ENCODE results near the gene NKIRAS2. TPM values are rescaled to one million over a fixed set of nuclear protein-coding genes. Genes with fewer than 3 reads are reported as not detected.
"Not testable (repeated sequence)": the region's sequence is repeated elsewhere in the genome, so short reads cannot be mapped to it uniquely, and the experiment has no call there.

NKIRAS2 gene
- total RNA-seq, 1 donor, result 27.1 TPM

DNA sequence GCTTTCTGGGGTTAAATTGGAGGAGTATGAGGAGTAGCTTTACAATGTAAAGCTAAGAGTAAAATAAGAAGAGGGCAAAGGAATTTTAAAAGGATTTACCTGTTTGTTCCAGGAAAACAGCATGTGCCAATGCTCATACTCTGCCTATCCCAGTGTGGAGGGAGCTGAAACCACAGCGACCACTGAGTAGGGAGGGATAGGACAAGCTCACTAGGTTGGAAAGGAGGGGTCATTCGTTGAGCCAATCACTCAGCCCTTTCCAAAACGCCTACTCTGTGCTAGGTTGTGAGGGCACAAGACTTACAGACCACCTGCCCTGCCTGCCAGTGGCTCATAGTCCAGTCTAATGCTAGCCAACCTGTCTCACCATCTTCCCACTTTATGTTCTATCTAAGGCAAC is 1.6 kb upstream of the NKIRAS2 start:
- TF ChIP-seq, protein P1, sequence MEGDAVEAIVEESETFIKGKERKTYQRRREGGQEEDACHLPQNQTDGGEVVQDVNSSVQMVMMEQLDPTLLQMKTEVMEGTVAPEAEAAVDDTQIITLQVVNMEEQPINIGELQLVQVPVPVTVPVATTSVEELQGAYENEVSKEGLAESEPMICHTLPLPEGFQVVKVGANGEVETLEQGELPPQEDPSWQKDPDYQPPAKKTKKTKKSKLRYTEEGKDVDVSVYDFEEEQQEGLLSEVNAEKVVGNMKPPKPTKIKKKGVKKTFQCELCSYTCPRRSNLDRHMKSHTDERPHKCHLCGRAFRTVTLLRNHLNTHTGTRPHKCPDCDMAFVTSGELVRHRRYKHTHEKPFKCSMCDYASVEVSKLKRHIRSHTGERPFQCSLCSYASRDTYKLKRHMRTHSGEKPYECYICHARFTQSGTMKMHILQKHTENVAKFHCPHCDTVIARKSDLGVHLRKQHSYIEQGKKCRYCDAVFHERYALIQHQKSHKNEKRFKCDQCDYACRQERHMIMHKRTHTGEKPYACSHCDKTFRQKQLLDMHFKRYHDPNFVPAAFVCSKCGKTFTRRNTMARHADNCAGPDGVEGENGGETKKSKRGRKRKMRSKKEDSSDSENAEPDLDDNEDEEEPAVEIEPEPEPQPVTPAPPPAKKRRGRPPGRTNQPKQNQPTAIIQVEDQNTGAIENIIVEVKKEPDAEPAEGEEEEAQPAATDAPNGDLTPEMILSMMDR (IDR thresholded peaks at IDR 0.05; ENCODE audit: insufficient read depth, low read length), result no peak
- H3K4me3 ChIP-seq (ENCODE audit: low read depth, low read length), result peak overlapping the region; percentile 98
- DNase-seq (ENCODE audit: low read depth), result no peak

DNA sequence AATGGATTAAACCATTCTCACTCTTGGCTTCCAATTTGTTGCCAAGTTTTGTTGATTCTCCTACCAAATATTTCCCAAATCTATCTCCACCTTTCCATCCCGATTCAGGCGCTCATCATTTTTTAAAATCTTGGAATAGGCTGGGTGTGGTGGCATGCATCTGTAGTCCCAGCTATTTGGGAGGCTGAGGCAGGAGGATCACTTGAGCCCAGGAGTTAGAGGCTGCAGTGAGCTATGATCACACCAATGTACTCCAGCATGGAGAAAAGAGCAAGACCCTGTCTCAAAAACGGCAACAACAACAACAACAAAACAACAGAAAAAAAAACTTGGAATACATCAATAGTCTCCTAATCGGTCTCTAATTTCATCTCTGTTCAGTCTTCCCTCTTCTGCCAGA is 902 bp upstream of the NKIRAS2 start:
- no peak overlapping the region for H3K4me3 ChIP-seq (ENCODE audit: low read depth, low read length)
- TF ChIP-seq, protein P1 (IDR thresholded peaks at IDR 0.05; ENCODE audit: insufficient read depth, low read length), result no peak
- DNase-seq (ENCODE audit: low read depth), result no peak

DNA sequence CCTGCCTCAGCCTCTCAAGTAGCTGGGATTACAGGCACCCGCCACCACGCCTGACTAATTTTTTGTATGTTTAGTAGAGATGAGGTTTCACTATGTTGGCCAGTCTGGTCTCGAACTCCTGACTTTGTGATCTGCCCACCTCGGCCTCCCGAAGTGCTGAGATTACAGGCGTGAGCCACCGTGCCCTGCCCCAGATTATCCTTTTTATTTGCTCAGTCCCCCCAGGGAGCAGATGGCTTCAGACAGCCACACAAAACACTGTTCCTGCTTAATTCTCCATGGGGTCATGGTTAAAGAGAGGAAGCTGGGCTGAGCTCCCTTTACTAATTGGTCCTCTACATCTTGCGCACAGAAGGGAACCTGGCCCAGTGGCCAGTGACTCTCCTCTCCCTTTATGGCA is 955 bp downstream of the NKIRAS2 start:
- DNase-seq (ENCODE audit: low read depth), result not testable (repeated sequence)
- peak overlapping the region; percentile 88 for H3K4me3 ChIP-seq (ENCODE audit: low read depth, low read length)

DNA sequence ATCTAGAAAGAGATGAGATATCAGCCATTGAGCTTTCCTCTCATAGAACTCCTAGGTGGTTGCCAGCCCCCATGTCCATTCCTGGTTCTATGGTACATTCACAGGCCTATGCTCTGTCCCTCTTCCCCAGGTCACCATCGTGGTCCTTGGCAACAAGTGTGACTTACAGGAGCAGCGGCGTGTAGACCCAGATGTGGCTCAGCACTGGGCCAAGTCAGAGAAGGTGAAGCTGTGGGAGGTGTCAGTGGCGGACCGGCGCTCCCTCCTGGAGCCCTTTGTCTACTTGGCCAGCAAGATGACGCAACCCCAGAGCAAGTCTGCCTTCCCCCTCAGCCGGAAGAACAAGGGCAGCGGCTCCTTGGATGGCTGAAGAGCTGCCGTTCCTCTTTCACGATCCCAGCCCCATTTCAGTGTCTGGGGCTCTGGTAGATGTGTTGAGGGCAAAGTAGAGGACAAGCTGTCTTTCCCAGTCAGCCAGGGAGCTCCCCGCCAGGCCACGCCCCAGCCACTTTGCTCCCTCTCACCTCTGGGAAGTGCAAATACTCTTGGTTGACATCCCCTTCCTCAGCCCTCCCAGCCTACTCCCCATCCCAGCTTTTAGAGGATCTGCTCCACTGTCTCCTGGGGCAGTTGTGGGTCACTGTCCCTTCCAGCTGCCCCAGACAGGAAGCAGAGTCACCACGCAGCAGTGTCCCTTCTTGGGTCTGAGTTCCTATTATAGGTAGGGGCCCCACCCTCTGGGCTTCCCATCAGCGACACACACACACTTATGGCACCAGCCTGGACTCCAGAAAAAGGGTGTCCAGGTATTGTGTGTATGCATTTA is 3.8 kb downstream of the NKIRAS2 start:
- no peak overlapping the region for H3K4me3 ChIP-seq (ENCODE audit: low read depth, low read length)
- DNase-seq (ENCODE audit: low read depth), result no peak
- TF ChIP-seq, protein P1 (IDR thresholded peaks at IDR 0.05; ENCODE audit: insufficient read depth, low read length), result no peak

DNA sequence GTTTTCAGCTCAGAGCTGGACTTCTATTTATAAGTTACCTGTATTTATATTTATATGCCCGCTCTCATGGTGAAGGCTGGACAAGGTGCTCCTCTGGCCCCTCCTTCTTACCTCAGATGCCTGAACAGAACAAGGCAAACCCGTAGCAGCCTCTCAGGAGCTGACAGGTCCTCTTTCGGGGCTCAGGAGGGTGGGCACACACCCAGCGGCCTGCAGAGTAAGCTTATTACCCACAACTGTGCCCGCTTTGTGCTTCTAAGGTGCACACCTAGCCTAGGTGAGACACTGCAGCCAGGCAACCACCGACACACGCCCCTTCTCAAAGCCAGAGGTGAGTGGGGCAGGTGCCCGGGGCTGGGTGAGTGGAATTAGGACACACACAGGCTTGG is 5.3 kb downstream of the NKIRAS2 start:
- no peak overlapping the region for H3K4me3 ChIP-seq (ENCODE audit: low read depth, low read length)
- DNase-seq (ENCODE audit: low read depth), result no peak
- TF ChIP-seq, protein P1 (IDR thresholded peaks at IDR 0.05; ENCODE audit: insufficient read depth, low read length), result no peak

DNA sequence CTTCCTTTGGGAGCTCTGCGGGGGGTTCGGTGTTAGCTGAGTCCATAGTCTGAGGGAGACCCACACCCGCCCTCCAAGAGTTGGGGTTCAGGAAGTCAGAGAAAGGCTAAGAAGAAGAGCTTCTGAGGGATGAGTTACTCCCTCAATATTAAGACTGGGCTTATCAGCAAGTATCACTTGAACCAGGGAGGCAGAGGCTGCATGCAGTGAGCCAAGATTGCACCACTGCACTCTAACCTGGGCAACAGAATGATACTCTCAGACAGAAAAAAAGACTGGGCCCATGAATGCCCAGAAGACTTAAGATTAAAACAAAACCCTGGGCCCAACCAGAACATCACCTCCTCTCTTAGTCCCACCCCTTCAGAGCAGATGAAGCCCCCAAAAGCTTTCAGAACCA is 6.0 kb downstream of the NKIRAS2 start:
- TF ChIP-seq, protein P1 (IDR thresholded peaks at IDR 0.05; ENCODE audit: insufficient read depth, low read length), result no peak
- no peak overlapping the region for H3K4me3 ChIP-seq (ENCODE audit: low read depth, low read length)
- DNase-seq (ENCODE audit: low read depth), result no peak

DNA sequence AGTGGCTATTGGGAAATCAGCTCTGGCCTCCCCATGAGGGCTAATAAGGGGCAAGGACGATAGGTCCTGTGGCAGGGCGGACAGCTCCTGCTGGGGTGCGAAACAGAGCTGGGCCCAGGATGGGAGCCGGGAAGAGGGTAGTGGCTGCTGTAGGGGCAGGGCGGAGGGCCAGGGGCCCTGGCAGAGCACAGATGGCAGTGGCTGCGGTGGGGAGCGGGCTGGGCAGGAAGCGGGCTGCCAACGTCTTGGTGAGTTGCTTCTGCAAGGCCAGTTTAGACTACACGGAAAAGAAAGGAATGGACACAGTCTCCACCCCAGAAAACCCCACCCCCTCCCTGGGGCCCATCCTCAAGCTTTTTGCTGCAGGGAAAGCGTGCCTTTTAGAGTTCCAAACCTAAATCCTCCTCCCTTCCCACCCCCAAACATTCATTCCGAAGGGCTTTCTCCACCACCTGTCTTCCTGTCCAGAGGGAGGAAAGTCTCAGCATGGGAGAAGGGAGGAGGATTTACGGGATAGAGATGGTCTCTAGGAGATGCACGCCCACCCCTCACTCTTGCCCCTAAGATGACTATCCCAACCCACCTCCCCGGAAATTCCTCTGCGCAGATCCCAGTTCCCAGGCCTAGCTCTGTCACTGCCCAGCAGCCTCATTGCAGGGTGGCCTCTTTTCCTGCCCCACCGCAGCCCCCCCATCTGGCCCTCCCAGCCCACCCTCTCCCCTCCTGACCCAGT is 7.1 kb downstream of the NKIRAS2 start:
- TF ChIP-seq, protein P1 (IDR thresholded peaks at IDR 0.05; ENCODE audit: insufficient read depth, low read length), result no peak
- DNase-seq (ENCODE audit: low read depth), result no peak
- no peak overlapping the region for H3K4me3 ChIP-seq (ENCODE audit: low read depth, low read length)

All from fibroblast of the aortic adventitia (primary cell).